GM12874 (cell line): ENCODE measurements around the gene EFNB3.

Experiments used
- CTCF ChIP-seq: IDR thresholded peaks from 2 replicates; pipeline ENCODE4 v1.5.1; 2011; ENCODE audit warnings: low read depth, mild to moderate bottlenecking, control low read depth, low read length, moderate library complexity; ENCODE audit not compliant: insufficient read depth

Gene EFNB3

DNA sequence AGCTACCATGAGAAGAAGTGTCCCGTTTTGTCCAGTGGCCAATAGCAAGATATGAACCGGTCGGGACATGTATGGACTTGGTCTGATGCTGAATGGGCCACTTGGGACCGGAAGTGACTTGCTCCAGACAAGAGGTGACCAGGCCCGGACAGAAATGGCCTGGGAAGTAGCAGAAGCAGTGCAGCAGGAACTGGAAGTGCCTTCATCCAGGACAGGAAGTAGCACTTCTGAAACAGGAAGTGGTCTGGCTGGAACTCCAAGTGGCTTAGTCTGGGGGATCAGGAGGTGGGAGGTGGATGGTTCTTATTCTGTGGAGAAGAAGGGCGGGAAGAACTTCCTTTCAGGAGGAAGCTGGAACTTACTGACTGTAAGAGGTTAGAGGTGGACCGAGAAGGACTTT is 5.3 kb downstream of the EFNB3 start:
- no peak for TF ChIP-seq CTCF

DNA sequence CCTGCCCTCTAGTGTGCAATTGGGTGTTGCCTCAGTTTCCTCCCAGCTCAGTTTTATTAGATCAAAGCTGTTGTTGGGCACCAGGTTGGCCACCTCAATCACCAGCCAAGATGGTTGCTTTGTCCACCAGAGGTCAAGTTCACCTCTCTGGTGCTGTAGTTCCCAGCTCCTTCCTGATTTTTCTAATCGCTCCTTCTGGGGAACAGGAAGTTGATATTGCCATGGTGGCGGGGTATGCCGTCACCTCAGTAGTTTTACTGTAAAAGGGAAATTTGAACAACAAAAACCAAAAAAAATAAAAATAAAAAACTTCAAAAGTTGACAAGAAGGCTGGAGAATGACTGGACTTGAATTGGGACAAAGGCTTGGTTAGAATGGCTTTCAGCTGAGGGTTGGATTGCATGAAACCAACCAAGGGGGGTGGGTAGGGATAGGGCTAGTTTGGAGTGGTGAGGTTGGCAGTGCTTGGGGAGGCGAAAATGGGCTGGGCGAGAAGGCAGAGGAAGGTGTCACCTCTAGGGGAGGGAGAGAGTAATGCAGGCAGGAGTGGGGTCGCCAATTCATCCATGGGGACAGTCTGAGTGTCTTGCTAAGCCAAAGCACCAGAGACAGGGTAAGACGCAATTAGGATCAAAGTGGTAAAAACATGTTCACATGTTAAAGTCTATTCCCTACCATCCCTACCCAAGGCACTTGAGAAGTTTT is 6.2 kb downstream of the EFNB3 start:
- TF ChIP-seq CTCF: peak; percentile 38; the same call in 1 of the 2 replicates

DNA sequence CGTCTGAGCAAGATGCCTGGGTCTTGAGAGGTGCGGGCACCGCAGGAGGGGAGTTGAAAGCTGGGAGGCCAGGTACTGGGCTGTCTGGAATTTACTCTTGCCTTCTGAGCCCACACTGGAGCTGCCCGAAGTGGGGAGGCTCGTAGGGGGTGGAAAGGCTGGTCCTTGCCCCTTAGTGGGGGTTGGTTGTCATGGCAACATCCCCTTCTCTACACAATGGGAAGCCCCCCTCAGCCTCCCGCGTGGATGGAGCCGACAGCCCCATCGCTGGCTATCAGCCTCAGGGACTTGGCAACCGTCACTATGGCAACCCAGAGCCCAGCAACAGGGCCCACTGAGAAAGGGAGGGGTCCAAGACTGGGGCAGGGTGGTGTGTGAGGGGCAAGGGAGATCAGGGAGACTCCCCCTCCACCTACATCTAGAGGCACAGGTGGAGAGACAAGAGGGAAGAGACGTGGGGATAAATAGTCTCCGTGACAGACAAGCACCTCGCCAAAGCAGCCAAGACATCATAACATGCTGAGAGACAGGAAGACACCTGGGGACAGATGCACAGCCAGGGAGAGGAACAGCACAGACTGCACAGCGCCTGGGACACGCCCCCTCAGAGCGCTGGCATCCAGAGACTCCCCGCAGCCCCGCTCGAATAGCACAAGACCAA is 7.2 kb downstream of the EFNB3 start:
- no peak for TF ChIP-seq CTCF

GRCh38 chr17:7713782-7714181 is 8.8 kb downstream of the EFNB3 start:
- no peak for TF ChIP-seq CTCF

DNA sequence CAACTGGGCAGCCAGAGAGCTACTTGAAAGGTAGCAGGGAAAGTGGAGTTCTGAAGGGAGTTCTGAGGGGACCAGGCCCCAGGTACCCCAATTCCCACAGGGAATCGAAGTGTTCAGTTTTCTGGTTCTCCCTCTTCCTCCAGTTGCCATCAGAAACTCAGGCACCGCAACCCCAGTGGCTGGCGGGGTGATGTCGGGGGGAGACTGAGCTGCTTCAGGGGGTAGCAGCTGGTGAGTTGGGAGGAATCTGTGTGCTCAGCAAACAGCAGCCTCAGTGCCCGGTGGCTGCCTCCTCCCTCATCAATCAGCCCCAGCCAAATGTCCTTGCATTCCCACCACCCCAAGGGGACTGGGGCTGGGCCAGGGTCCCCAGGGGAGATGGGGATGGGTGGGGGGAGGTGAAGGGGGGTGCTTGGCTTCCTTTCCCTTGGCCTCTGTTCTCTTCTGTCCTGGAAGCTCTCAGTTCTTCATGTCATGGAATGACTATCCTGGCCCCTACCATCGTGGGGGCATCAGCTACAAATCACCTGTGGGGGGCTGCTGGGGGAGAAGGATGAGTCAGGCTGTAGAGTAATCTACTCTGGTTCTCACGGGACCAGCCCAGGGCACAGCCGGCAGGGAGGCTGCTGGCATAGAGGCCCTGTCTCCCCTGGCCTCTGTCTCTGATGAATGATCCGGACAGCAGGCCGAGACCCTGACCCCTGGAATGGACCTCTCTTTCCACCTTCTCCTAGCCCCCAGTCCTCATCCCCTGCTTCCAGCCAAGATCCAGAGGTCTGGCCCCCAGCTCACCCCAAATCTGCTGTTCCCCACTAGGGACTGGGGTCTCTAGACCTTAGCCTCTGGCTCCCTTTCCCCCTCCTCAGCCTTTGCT is 10.0 kb downstream of the EFNB3 start:
- no peak for TF ChIP-seq CTCF

DNA sequence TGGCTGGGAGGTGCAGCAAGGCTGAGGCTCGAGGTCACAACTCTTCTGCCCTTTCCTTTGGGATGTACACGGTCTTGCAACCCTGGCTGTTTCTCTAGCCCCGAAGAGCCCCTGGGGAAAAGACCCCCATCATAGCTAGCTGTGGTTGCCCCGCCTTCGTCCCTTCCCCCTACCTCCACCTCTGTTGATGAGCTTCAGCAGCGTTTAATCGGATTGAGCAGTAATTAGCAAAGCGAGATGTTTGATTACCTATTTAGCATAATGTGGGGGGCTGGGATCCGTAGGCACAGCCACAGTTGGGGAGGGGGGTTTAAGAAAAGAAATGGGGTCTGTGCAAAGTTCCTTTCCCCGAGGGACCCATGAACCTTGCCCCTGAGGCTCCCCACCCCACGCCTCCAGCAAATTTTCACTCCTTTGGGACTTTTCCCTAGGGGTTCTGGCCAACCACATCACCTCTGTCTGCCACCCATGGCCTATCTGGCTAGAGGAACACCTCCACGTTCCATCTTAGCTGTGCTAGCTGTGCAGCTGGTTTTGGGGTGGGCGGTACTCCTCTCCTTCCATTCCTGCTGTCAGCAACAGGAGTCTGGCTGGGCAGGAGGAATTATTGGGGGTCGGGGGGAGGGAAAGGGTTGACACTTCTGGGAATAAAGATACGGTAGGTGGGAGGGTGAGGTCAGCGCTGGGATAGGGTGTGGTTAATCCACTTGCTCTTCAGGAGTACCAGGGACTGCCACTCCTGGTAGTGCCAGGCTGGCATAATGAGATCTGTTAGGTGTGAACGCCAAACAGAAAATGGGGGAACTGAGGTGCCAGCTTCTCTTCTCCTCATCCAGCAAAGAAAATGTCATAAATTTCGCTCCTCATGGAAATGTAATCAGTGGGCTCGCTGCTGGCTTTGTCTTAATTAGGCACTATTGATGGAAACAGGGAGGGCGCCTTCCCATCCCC is 11.2 kb downstream of the EFNB3 start:
- TF ChIP-seq CTCF: no peak
